ENCODE data around the gene RPS29. TPM values are rescaled to one million over a fixed set of nuclear protein-coding genes. Genes with fewer than 3 reads are reported as not detected.
A peak's percentile ranks its signal among the peaks of the same experiment; 100 is the strongest.

Gene RPS29
- total and polyA plus RNA-seq, 9 of the 15 experiments (the other 6 are each of a cell fraction or from before 2014, with no cell fraction given): 1,545 to 5,012 (median 2,448) TPM

GRCh38 chr14:49633640-49634546 is 47.7 kb upstream of the RPS29 start (continued):
- no peak; the same call in 1 of the 2 replicates for TF ChIP-seq PATZ1 (CRISPR knock-in tag; IDR thresholded peaks at IDR 0.05; ENCODE audit: borderline replicate concordance)

GRCh38 chr14:49623941-49624839 is 38.0 kb upstream of the RPS29 start:
- H3K36me3 ChIP-seq (ENCODE audit: control insufficient read depth, insufficient read depth, low read length): peaks cover 47% of the 10 kb centered on the region; the same call in 1 of the 3 replicates
- no peaks in the 10 kb centered on the region for H3K9me1 ChIP-seq (ENCODE audit: control insufficient read depth, insufficient read depth, low read length)
- no peaks in the 10 kb centered on the region for H3K27me3 ChIP-seq (ENCODE audit: control insufficient read depth in 2 of 2, insufficient read depth in 2 of 2, low read length in 2 of 2)
- intact Hi-C loops (cut with micrococcal nuclease) (loop anchor here (5.0 to 10.0 kb wide), 2 partner anchors 37 to 159 kb away; partner anchors contain the start of gene RPS29), in situ Hi-C loops (cut with MboI) (no loop called here)
- POLR2A ChIA-PET: interaction anchor here (0.6 to 5.3 kb wide), 6 partner anchors 7 to 228 kb away, joined by 3 to 36 read pairs (median 4); partner anchors contain the start of genes DNAAF2, KLHDC2 and NEMF
- CTCF ChIA-PET (ENCODE audit: low intra/inter-chr PET ratio): no interaction called here
- H3K4me3 ChIP-seq: peak overlapping the region; percentile 24
- H3K4me1 ChIP-seq (replicated peaks in 1 of 2; ENCODE audit: control insufficient read depth in 2 of 2, insufficient read depth in 2 of 2, low read length in 2 of 2): peaks cover 4 to 10% of the 10 kb centered on the region in 2 experiments; a peak in 3 of 5 replicates
- H3K9me3 ChIP-seq (replicated peaks; ENCODE audit: control insufficient read depth, insufficient read depth, low read depth, low read length): no peaks in the 10 kb centered on the region
- peaks cover 7% of the 10 kb centered on the region for H4K20me1 ChIP-seq (replicated peaks; ENCODE audit: control insufficient read depth, insufficient read depth, low read length)
- H3K27ac ChIP-seq (ENCODE audit: extremely low read depth, low read depth, low read length): peak overlapping the region; percentile 59; the same call in 1 of the 3 replicates
- peak in 1 of 4 experiments; percentile 33 for DNase-seq (ENCODE audit: extremely low read depth in 1 of 4, low spot score in 3 of 4)
- H3K9ac ChIP-seq (ENCODE audit: insufficient read depth in 1 of 2, low read depth in 2 of 2, low read length in 2 of 2): peak overlapping the region in 1 of 2 experiments; percentile 97; a peak in 2 of 4 replicates
- peak; percentile 6; the same call in 1 of the 3 replicates for ATAC-seq
- H3K79me2 ChIP-seq (ENCODE audit: control insufficient read depth, insufficient read depth, low read length): peaks cover 87% of the 10 kb centered on the region
- no TSS peak for BruUV-seq (replicated peaks)
- H3K4me2 ChIP-seq (ENCODE audit: insufficient read depth, low read length): peak overlapping the region; percentile 57
- 17% methylated on average over 6 of the region's 6 CpGs for WGBS (ENCODE audit: insufficient coverage, low coverage, missing lambda C conversion rate)
- no peak overlapping the region for H2AFZ ChIP-seq (ENCODE audit: low read depth, low read length)
- FAIRE-seq: no peak
- TF ChIP-seq ZNF224 (CRISPR knock-in tag; IDR thresholded peaks at IDR 0.05) (no peak), ZC3H11A (IDR thresholded peaks at IDR 0.05; ENCODE audit: low read depth, low read length) (no peak), EHMT2 (IDR thresholded peaks at IDR 0.05) (no peak), ZNF384 (IDR thresholded peaks at IDR 0.05; ENCODE audit: low read depth, low read length) (0 out of 2 replicates have a peak, but pooled peaks have one; percentile 34), E2F3 (CRISPR knock-in tag; IDR thresholded peaks at IDR 0.05) (no peak), ZNF121 (CRISPR knock-in tag; conservative IDR thresholded peaks at IDR 0.05) (peak; percentile 85), NFYB (IDR thresholded peaks at IDR 0.05; ENCODE audit: extremely low read depth, insufficient read length) (no peak), ZBTB26 (CRISPR knock-in tag; IDR thresholded peaks at IDR 0.05) (no peak), RBM25 (IDR thresholded peaks at IDR 0.05; ENCODE audit: low read depth, low read length, severe bottlenecking) (peak; percentile 86), CREB1 (IDR thresholded peaks at IDR 0.05) (no peak), CREB1 (CRISPR knock-in tag; IDR thresholded peaks at IDR 0.05) (no peak), JUND (IDR thresholded peaks at IDR 0.05; ENCODE audit: borderline replicate concordance, low read depth, low read length) (no peak), JUND (tag; IDR thresholded peaks at IDR 0.05; ENCODE audit: borderline replicate concordance, low read depth, low read length) (no peak)
